ENCODE results near the gene SIGLEC6. TPM values are rescaled to one million over a fixed set of nuclear protein-coding genes. Genes with fewer than 3 reads are reported as not detected.

SIGLEC6 gene
- total RNA-seq, 2 donors from 2014 or later = 0.56 to 1.6 TPM

DNA sequence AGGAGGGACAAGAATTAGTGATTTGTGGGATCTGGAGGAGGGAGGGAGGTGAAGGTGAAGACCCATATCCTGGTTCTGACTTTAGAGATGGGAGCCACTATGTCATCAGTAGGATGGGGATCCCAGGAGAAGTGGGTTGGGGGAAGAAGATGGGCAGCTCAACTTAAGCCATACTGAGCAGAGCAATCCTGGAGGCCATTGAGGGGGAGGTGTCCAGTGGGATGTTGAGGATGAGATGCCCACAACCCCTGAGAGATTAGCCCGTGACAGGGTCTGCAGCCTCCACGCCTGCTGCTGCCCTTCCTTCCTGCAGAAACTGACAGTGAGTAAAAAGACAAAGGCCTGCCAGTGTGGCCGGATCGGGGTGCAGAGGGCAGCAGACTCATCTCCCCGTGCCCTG is 11.2 kb upstream of the SIGLEC6 start:
- Histone ChIP-seq H3K9me3 (no peaks in the 10 kb centered on the region), H3K27me3 (replicated peaks; ENCODE audit: insufficient read depth) (no peaks in the 10 kb centered on the region), H3K4me3 (no peak overlapping the region), H3K27ac (no peak overlapping the region), H3K4me1 (ENCODE audit: control insufficient read depth in 1 of 2, low read depth in 2 of 2) (no peaks in the 10 kb centered on the region), H3K36me3 (no peaks in the 10 kb centered on the region)
- TF ChIP-seq, protein P1, sequence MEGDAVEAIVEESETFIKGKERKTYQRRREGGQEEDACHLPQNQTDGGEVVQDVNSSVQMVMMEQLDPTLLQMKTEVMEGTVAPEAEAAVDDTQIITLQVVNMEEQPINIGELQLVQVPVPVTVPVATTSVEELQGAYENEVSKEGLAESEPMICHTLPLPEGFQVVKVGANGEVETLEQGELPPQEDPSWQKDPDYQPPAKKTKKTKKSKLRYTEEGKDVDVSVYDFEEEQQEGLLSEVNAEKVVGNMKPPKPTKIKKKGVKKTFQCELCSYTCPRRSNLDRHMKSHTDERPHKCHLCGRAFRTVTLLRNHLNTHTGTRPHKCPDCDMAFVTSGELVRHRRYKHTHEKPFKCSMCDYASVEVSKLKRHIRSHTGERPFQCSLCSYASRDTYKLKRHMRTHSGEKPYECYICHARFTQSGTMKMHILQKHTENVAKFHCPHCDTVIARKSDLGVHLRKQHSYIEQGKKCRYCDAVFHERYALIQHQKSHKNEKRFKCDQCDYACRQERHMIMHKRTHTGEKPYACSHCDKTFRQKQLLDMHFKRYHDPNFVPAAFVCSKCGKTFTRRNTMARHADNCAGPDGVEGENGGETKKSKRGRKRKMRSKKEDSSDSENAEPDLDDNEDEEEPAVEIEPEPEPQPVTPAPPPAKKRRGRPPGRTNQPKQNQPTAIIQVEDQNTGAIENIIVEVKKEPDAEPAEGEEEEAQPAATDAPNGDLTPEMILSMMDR (IDR thresholded peaks at IDR 0.05) = no peak
- DNase-seq (ENCODE audit: low spot score) (no peak), ATAC-seq (ENCODE audit: insufficient number of reproducible peaks, low FRiP score, low read depth) (no peak)

DNA sequence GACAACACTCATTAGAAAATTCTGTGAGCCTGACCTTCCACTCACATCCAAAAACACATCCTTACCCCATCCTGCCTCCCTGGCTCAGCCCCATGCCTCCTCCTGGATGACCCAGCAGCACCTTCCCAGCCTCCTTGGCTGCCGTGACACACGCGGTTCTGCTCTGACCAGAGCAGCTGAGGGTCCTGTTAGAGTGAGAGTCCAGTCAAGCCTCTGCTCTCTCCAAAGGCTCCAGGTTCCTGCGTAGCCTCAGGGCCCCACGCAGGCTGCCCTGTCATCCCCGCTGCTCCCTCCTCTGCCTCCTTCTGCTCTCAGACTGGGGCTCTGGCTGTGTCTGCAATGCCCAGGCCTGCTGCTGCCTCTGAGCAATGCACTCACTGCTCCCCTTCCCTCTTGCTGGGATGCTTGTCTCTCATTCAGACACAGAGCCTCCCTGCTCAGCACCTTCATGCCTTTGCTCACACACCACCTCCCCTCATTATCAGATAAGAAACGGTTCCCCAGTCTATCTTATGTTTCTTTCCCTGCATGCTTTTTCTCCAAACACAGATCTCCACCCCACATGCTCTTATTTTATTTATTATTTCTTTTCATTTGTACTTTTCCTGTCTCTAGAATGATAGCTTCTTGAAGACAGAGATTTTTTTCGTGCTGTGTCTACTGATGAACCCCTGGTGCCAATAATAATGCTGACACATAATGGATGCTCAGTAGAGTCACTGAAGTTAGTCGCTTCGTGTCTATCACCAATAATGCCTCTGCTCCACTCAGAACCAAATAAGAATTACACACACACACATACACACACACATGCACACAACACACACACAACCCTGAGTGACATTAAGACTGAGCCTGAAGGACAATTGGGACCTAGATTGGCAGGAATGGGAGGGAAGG is 10.2 kb upstream of the SIGLEC6 start:
- ATAC-seq (ENCODE audit: insufficient number of reproducible peaks, low FRiP score, low read depth) (no peak), DNase-seq (ENCODE audit: low spot score) (no peak)

DNA sequence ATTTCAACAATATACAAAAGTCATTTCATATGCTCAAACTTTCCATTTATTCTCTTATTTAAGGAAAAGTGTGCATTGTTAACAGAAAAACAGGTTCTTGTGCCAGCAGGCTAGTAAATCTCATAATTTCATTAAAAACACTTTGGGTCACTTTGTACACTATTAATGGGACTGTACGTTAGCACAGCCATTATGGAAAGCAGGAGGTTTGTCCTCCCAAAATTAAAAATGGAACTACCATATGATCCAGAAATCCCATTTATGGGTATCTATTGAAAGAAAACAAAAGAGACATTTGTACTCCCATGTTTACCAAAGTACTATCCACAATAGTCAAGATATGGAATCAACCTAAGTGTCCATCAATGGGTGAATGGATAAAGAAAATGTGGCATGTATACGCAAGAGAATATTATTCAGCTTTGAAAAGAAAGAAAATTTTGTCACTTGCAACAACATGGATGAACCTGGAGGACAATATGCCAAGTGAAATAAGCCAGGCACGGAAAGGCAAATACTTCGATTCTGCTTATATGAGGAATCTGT is 8.4 kb upstream of the SIGLEC6 start:
- H3K27me3 ChIP-seq (replicated peaks; ENCODE audit: insufficient read depth) = no peaks in the 10 kb centered on the region
- DNase-seq (ENCODE audit: low spot score) = no peak
- no peaks in the 10 kb centered on the region for H3K4me1 ChIP-seq (ENCODE audit: control insufficient read depth in 1 of 2, low read depth in 2 of 2)
- no peak overlapping the region for H3K4me3 ChIP-seq
- no peaks in the 10 kb centered on the region for H3K9me3 ChIP-seq
- no peak for ATAC-seq (ENCODE audit: insufficient number of reproducible peaks, low FRiP score, low read depth)
- no peaks in the 10 kb centered on the region for H3K36me3 ChIP-seq
- H3K27ac ChIP-seq = no peak overlapping the region
- TF ChIP-seq, protein P1 (IDR thresholded peaks at IDR 0.05) = no peak

More for the DNA sequence above, 10.2 kb upstream of the SIGLEC6 start:
- Histone ChIP-seq H3K36me3 (no peaks in the 10 kb centered on the region), H3K9me3 (no peaks in the 10 kb centered on the region), H3K27ac (no peak overlapping the region), H3K27me3 (replicated peaks; ENCODE audit: insufficient read depth) (no peaks in the 10 kb centered on the region), H3K4me1 (ENCODE audit: control insufficient read depth in 1 of 2, low read depth in 2 of 2) (no peaks in the 10 kb centered on the region), H3K4me3 (no peak overlapping the region)
- TF ChIP-seq, protein P1 (IDR thresholded peaks at IDR 0.05) = no peak

DNA sequence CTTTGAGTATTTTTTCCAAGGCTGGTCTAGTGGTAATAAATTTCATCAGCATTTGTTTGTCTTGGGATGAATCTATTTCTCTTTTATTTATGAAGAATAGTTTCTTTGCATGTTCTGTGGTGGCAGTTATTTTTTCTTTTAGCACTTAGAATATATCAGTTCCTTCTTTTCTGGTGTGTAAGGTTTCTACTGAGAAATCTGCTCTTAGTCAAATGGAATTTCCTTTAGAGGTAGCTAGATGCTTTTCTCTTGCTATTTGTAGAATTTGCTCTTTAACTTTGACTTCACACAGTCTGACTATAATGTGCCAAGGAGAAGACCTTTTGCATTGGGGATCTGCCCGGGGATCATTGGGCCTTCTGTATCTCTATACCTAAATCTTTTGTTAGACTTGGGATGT is 4.1 kb upstream of the SIGLEC6 start:
- no peaks in the 10 kb centered on the region for H3K27me3 ChIP-seq (replicated peaks; ENCODE audit: insufficient read depth)
- no peaks in the 10 kb centered on the region for H3K4me1 ChIP-seq (ENCODE audit: control insufficient read depth in 1 of 2, low read depth in 2 of 2)
- TF ChIP-seq, protein P1 (IDR thresholded peaks at IDR 0.05) = no peak
- H3K9me3 ChIP-seq = no peaks in the 10 kb centered on the region
- DNase-seq (ENCODE audit: low spot score) (no peak), ATAC-seq (ENCODE audit: insufficient number of reproducible peaks, low FRiP score, low read depth) (no peak)
- no peaks in the 10 kb centered on the region for H3K36me3 ChIP-seq
- no peak overlapping the region for H3K4me3 ChIP-seq
- no peak overlapping the region for H3K27ac ChIP-seq

DNA sequence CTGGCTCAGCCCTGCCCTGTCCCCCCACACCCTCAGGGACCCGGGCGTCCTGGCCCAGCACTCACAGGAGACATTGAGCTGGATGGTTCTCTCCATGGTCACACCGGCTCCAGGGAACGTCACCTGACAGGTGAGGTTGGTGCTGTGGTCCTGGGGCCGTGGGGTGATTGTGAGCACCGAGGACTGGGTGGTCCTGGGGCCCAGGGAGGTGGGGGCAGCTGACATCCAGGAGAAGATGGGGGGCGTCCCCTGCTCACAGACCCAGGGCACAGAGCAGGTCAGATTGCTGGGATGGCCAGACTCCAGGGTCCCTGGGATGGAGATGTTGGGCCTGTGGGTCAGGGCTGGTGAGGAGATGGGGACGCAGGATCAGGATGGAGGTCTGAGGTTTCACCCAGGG is 854 bp downstream of the SIGLEC6 start:
- DNase-seq (ENCODE audit: low spot score) = no peak
- Histone ChIP-seq H3K36me3 (no peaks in the 10 kb centered on the region), H3K27me3 (replicated peaks; ENCODE audit: insufficient read depth) (no peaks in the 10 kb centered on the region), H3K4me3 (no peak overlapping the region), H3K4me1 (ENCODE audit: control insufficient read depth in 1 of 2, low read depth in 2 of 2) (no peaks in the 10 kb centered on the region), H3K27ac (no peak overlapping the region), H3K9me3 (no peaks in the 10 kb centered on the region)
- TF ChIP-seq, protein P1 (IDR thresholded peaks at IDR 0.05) = no peak
- ATAC-seq (ENCODE audit: insufficient number of reproducible peaks, low FRiP score, low read depth) = no peak

Measured in thoracic aorta (tissue), 2 donors.